GM23338 (cell line): ENCODE results near the gene SRCIN1. TPM values are rescaled to one million over a fixed set of nuclear protein-coding genes. Genes with fewer than 3 reads are reported as not detected.

Experiments used
- ATAC-seq: fragments of 200-7000 bp; cut with Tn5 transposase; 3 replicates; pipeline ENCODE4 v1.9.1; 2020
- DNase-seq: peaks from one replicate; pipeline ENCODE4 v3.0.0-alpha.2; 2015; ENCODE audit warnings: low spot score
- H2AFZ ChIP-seq: fragments of 200-600 bp; sonication (generic); 2 replicates; pipeline ENCODE4 v1.8.0; 2016; ENCODE audit warnings: antibody characterized with exemption, mild to moderate bottlenecking, moderate library complexity
- H3F3A ChIP-seq: fragments of 200-600 bp; sonication (generic); replicated peaks from 2 replicates; pipeline ENCODE4 v1.8.0; 2017; ENCODE audit warnings: antibody characterized with exemption, mixed run types, low read depth
- H3K27ac ChIP-seq: fragments of 200-600 bp; sonication (generic); 2 replicates; pipeline ENCODE4 v1.6.1; 2016; ENCODE audit warnings: low read depth
- H3K27me3 ChIP-seq: fragments of 200-600 bp; sonication (generic); 2 replicates; pipeline ENCODE4 v1.8.0; 2016; ENCODE audit warnings: mild to moderate bottlenecking, mixed run types, moderate library complexity; ENCODE audit not compliant: insufficient read depth
- H3K36me3 ChIP-seq: fragments of 200-600 bp; sonication (generic); 2 replicates; pipeline ENCODE4 v1.8.0; 2016; ENCODE audit warnings: mild to moderate bottlenecking; ENCODE audit not compliant: insufficient read depth
- H3K4me1 ChIP-seq: fragments of 200-600 bp; sonication (generic); 2 replicates; pipeline ENCODE4 v1.8.0; 2016; ENCODE audit warnings: mild to moderate bottlenecking, moderate library complexity; ENCODE audit not compliant: insufficient read depth
- H3K4me2 ChIP-seq: fragments of 200-600 bp; sonication (generic); 2 replicates; pipeline ENCODE4 v1.7.1; 2017; ENCODE audit warnings: mixed run types
- H3K4me3 ChIP-seq: fragments of 200-600 bp; sonication (generic); 2 replicates; pipeline ENCODE4 v1.6.1; 2016; ENCODE audit warnings: mixed run types
- H3K79me2 ChIP-seq: fragments of 200-600 bp; sonication (generic); replicated peaks from 2 replicates; pipeline ENCODE4 v1.8.0; 2017; ENCODE audit warnings: mild to moderate bottlenecking; ENCODE audit not compliant: insufficient read depth
- H3K9me2 ChIP-seq: fragments of 200-600 bp; sonication (generic); 2 replicates; pipeline ENCODE4 v1.8.0; 2017; ENCODE audit not compliant: insufficient read depth
- H4K20me1 ChIP-seq: fragments of 200-600 bp; sonication (generic); replicated peaks from 2 replicates; pipeline ENCODE4 v1.8.0; 2017; ENCODE audit warnings: mild to moderate bottlenecking; ENCODE audit not compliant: insufficient read depth
- H3K27ac Mint-ChIP-seq: 2 replicates; pipeline ENCODE4 v1.8.0; 2020; ENCODE audit warnings: inconsistent platforms, mild to moderate bottlenecking, moderate library complexity, mixed read lengths
- H3K27me3 Mint-ChIP-seq: 3 replicates; pipeline ENCODE4 v1.8.0; 2022; ENCODE audit warnings: low read depth, mild to moderate bottlenecking, moderate library complexity, mixed read lengths, inconsistent platforms; ENCODE audit not compliant: insufficient read depth, poor library complexity
- H3K36me3 Mint-ChIP-seq: 3 replicates; pipeline ENCODE4 v1.8.0; 2021; ENCODE audit warnings: low read depth, mild to moderate bottlenecking, inconsistent platforms, moderate library complexity, mixed read lengths
- H3K4me1 Mint-ChIP-seq: 3 replicates; pipeline ENCODE4 v1.8.0; 2020; ENCODE audit warnings: mild to moderate bottlenecking, inconsistent platforms, mixed read lengths
- H3K4me3 Mint-ChIP-seq: 3 replicates; pipeline ENCODE4 v1.8.0; 2021; ENCODE audit warnings: moderate library complexity, mild to moderate bottlenecking, inconsistent platforms, mixed read lengths
- H3K9me3 Mint-ChIP-seq: 3 replicates; pipeline ENCODE4 v1.8.0; 2020; ENCODE audit warnings: moderate library complexity, mild to moderate bottlenecking, inconsistent platforms, mixed read lengths
- CREB1 ChIP-seq: fragments of 250-450 bp; sonication (Bioruptor Pico); IDR thresholded peaks from 2 replicates; pipeline ENCODE4 v1.5.0; 2020; ENCODE audit warnings: low read depth, mild to moderate bottlenecking, moderate library complexity
- EZH2 ChIP-seq: fragments of 200-600 bp; sonication (generic); IDR thresholded peaks from one replicate; pipeline ENCODE4 v1.8.0; 2017; ENCODE audit warnings: antibody characterized with exemption, mild to moderate bottlenecking, low read depth; ENCODE audit not compliant: unreplicated experiment
- POLR2AphosphoS5 ChIP-seq: IDR thresholded peaks from 2 replicates; pipeline ENCODE4 v1.6.1; 2016; ENCODE audit warnings: antibody characterized with exemption, low read depth
- ZNF331 ChIP-seq: fragments of 250-450 bp; sonication (Bioruptor Pico); IDR thresholded peaks from 2 replicates; pipeline ENCODE4 v1.5.0; 2020; ENCODE audit warnings: low read depth, mild to moderate bottlenecking, moderate library complexity
- polyA plus RNA-seq: library from polyadenylated mRNA; unstranded; fragments of >200 nt; fragmentation: Nextera tagmentation; extraction: Ambion mirVana; gene quantifications from 2 replicates; pipeline ENCODE4 v1.2.1, GENCODE V29; 2016
- total RNA-seq: library from RNA; depleted of rRNA; stranded (reverse); fragments of >200 nt; shearing (Covaris generic); gene quantifications from 2 replicates; pipeline ENCODE4 v1.2.3, GENCODE V29; 2014
- TF ChIP-seq, protein P1 (sequence below), 2 experiments: fragments of 200-600 bp in 1 of 2; sonication (generic) in 1 of 2; conservative IDR thresholded peaks; 2 replicates each; pipeline versions ENCODE4 v1.5.1 to v1.6.1; 2016 to 2017; ENCODE audit warnings: antibody characterized with exemption in 2 of 2, low read depth in 2 of 2, mild to moderate bottlenecking in 2 of 2, moderate library complexity in 1 of 2
- TF ChIP-seq, protein P2 (sequence below): IDR thresholded peaks from 2 replicates; pipeline ENCODE4 v1.6.1; 2016; ENCODE audit warnings: antibody characterized with exemption
- TF ChIP-seq, protein P3 (sequence below): fragments of 250-450 bp; sonication (Bioruptor Pico); IDR thresholded peaks from 2 replicates; pipeline ENCODE4 v1.5.0; 2020; ENCODE audit warnings: mild to moderate bottlenecking, moderate library complexity

The SRCIN1 gene
- total and polyA plus RNA-seq, 2 experiments from 2014 or later: 0.87 to 2.2 TPM

DNA sequence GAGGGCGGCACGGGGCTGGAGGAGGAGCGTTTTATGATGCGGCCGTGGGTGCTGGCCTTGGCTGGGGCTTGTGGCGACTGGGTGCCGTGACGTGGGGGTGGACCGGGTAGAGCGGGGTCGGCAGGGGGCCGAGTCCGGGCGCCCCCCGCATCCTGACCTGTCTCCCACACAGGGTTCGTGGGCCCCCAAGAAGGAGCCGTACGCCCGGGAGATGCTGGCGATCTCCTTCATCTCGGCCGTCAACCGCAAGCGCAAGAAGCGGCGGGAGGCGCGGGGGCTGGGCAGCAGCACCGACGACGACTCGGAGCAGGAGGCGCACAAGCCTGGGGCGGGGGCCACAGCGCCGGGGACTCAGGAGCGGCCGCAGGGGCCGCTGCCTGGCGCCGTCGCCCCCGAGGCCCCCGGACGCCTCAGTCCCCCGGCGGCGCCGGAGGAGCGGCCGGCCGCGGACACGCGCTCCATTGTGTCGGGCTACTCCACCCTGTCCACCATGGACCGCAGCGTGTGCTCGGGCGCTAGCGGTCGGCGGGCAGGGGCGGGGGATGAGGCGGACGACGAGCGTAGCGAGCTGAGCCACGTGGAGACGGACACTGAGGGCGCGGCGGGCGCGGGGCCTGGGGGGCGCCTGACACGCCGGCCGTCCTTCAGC, 95.9 kb downstream of the SRCIN1 start:
- Mint-ChIP-seq H3K4me3 (peak overlapping the region; percentile 73), H3K27ac (peak overlapping the region; percentile 85; the same call in 1 of the 2 replicates), H3K9me3 (0 out of 3 replicates have a peak, but pooled peaks cover 4% of the 10 kb centered on the region), H3K27me3 (peaks cover 49% of the 10 kb centered on the region), H3K4me1 (peaks cover 42% of the 10 kb centered on the region), H3K36me3 (peaks cover 23% of the 10 kb centered on the region)
- Histone ChIP-seq H4K20me1 (no peaks in the 10 kb centered on the region; the same call in 1 of the 2 replicates), H3K36me3 (no peaks in the 10 kb centered on the region), H3K4me3 (peak overlapping the region; percentile 61), H3K79me2 (no peaks in the 10 kb centered on the region), H3K4me2 (peak overlapping the region; percentile 90), H3F3A (peaks cover 35% of the 10 kb centered on the region), H2AFZ (no peak overlapping the region), H3K4me1 (peaks cover 31% of the 10 kb centered on the region), H3K27ac (no peak overlapping the region), H3K27me3 (peaks cover 21% of the 10 kb centered on the region), H3K9me2 (no peaks in the 10 kb centered on the region)
- peak; percentile 75 for DNase-seq
- peak; percentile 13 for ATAC-seq
- peak; percentile 74 for TF ChIP-seq POLR2AphosphoS5
- TF ChIP-seq EZH2: no peak
- 0 out of 2 replicates have a peak, but pooled peaks have one; percentile 7 for TF ChIP-seq CREB1 (CRISPR knock-in tag)
- TF ChIP-seq, protein P1, sequence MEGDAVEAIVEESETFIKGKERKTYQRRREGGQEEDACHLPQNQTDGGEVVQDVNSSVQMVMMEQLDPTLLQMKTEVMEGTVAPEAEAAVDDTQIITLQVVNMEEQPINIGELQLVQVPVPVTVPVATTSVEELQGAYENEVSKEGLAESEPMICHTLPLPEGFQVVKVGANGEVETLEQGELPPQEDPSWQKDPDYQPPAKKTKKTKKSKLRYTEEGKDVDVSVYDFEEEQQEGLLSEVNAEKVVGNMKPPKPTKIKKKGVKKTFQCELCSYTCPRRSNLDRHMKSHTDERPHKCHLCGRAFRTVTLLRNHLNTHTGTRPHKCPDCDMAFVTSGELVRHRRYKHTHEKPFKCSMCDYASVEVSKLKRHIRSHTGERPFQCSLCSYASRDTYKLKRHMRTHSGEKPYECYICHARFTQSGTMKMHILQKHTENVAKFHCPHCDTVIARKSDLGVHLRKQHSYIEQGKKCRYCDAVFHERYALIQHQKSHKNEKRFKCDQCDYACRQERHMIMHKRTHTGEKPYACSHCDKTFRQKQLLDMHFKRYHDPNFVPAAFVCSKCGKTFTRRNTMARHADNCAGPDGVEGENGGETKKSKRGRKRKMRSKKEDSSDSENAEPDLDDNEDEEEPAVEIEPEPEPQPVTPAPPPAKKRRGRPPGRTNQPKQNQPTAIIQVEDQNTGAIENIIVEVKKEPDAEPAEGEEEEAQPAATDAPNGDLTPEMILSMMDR (conservative IDR thresholded peaks at IDR 0.05; ENCODE audit: low read depth in 2 of 2): no peak
- TF ChIP-seq, protein P2, sequence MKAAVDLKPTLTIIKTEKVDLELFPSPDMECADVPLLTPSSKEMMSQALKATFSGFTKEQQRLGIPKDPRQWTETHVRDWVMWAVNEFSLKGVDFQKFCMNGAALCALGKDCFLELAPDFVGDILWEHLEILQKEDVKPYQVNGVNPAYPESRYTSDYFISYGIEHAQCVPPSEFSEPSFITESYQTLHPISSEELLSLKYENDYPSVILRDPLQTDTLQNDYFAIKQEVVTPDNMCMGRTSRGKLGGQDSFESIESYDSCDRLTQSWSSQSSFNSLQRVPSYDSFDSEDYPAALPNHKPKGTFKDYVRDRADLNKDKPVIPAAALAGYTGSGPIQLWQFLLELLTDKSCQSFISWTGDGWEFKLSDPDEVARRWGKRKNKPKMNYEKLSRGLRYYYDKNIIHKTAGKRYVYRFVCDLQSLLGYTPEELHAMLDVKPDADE: no peak
- TF ChIP-seq, protein P3, sequence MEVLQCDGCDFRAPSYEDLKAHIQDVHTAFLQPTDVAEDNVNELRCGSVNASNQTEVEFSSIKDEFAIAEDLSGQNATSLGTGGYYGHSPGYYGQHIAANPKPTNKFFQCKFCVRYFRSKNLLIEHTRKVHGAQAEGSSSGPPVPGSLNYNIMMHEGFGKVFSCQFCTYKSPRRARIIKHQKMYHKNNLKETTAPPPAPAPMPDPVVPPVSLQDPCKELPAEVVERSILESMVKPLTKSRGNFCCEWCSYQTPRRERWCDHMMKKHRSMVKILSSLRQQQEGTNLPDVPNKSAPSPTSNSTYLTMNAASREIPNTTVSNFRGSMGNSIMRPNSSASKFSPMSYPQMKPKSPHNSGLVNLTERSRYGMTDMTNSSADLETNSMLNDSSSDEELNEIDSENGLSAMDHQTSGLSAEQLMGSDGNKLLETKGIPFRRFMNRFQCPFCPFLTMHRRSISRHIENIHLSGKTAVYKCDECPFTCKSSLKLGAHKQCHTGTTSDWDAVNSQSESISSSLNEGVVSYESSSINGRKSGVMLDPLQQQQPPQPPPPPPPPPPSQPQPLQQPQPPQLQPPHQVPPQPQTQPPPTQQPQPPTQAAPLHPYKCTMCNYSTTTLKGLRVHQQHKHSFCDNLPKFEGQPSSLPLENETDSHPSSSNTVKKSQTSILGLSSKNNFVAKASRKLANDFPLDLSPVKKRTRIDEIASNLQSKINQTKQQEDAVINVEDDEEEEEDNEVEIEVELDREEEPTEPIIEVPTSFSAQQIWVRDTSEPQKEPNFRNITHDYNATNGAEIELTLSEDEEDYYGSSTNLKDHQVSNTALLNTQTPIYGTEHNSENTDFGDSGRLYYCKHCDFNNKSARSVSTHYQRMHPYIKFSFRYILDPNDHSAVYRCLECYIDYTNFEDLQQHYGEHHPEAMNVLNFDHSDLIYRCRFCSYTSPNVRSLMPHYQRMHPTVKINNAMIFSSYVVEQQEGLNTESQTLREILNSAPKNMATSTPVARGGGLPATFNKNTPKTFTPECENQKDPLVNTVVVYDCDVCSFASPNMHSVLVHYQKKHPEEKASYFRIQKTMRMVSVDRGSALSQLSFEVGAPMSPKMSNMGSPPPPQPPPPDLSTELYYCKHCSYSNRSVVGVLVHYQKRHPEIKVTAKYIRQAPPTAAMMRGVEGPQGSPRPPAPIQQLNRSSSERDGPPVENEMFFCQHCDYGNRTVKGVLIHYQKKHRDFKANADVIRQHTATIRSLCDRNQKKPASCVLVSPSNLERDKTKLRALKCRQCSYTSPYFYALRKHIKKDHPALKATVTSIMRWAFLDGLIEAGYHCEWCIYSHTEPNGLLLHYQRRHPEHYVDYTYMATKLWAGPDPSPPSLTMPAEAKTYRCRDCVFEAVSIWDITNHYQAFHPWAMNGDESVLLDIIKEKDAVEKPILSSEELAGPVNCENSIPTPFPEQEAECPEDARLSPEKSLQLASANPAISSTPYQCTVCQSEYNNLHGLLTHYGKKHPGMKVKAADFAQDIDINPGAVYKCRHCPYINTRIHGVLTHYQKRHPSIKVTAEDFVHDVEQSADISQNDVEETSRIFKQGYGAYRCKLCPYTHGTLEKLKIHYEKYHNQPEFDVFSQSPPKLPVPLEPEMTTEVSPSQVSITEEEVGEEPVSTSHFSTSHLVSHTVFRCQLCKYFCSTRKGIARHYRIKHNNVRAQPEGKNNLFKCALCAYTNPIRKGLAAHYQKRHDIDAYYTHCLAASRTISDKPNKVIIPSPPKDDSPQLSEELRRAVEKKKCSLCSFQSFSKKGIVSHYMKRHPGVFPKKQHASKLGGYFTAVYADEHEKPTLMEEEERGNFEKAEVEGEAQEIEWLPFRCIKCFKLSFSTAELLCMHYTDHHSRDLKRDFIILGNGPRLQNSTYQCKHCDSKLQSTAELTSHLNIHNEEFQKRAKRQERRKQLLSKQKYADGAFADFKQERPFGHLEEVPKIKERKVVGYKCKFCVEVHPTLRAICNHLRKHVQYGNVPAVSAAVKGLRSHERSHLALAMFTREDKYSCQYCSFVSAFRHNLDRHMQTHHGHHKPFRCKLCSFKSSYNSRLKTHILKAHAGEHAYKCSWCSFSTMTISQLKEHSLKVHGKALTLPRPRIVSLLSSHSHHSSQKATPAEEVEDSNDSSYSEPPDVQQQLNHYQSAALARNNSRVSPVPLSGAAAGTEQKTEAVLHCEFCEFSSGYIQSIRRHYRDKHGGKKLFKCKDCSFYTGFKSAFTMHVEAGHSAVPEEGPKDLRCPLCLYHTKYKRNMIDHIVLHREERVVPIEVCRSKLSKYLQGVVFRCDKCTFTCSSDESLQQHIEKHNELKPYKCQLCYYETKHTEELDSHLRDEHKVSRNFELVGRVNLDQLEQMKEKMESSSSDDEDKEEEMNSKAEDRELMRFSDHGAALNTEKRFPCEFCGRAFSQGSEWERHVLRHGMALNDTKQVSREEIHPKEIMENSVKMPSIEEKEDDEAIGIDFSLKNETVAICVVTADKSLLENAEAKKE: no peak
- no peak for TF ChIP-seq ZNF331 (CRISPR knock-in tag)
